HepG2 (cell line): Measurements from ENCODE around the gene SNED1. TPM values are rescaled to one million over a fixed set of nuclear protein-coding genes. Genes with fewer than 3 reads are reported as not detected.

ENCODE experiments used
- LCORL ChIP-seq, 2 experiments: fragments of 450-650 bp in 1 of 2; sonication (generic) in 1 of 2; formaldehyde crosslinking in 1 of 2; IDR thresholded peaks; 2 replicates each; pipeline versions ENCODE4 v1.5.0 to v1.6.1; 2017 to 2020; ENCODE audit warnings: antibody characterized with exemption in 1 of 2, missing genetic modification reagents in 1 of 2
- SETDB1 ChIP-seq: sonication (generic); formaldehyde crosslinking; IDR thresholded peaks from 2 replicates; pipeline ENCODE4 v1.5.1; 2020; ENCODE audit warnings: missing genetic modification reagents, mild to moderate bottlenecking, borderline replicate concordance
- SMAD1 ChIP-seq: sonication (generic); formaldehyde crosslinking; IDR thresholded peaks from 2 replicates; pipeline ENCODE4 v1.4.0; 2020; ENCODE audit warnings: missing genetic modification reagents, low read depth, mild to moderate bottlenecking, borderline replicate concordance
- SMAD3 ChIP-seq: sonication (generic); formaldehyde crosslinking; IDR thresholded peaks from 2 replicates; pipeline ENCODE4 v1.4.0; 2020; ENCODE audit warnings: missing genetic modification reagents
- TEAD2 ChIP-seq: sonication (generic); formaldehyde crosslinking; IDR thresholded peaks from 2 replicates; pipeline ENCODE4 v1.9.0; 2021; ENCODE audit warnings: missing genetic modification reagents
- TP53 ChIP-seq: sonication (generic); formaldehyde crosslinking; conservative IDR thresholded peaks from 2 replicates; pipeline ENCODE4 v1.4.0; 2020; ENCODE audit warnings: missing genetic modification reagents
- WIZ ChIP-seq: sonication (generic); formaldehyde crosslinking; IDR thresholded peaks from 2 replicates; pipeline ENCODE4 v1.5.1; 2020; ENCODE audit warnings: mild to moderate bottlenecking, missing genetic modification reagents
- ZNF33A ChIP-seq: sonication (generic); formaldehyde crosslinking; IDR thresholded peaks from 2 replicates; pipeline ENCODE4 v1.5.1; 2020; ENCODE audit warnings: missing genetic modification reagents, mild to moderate bottlenecking, moderate library complexity, borderline replicate concordance
- ZNF431 ChIP-seq: sonication (generic); formaldehyde crosslinking; IDR thresholded peaks from 2 replicates; pipeline ENCODE4 v1.9.0; 2022; ENCODE audit warnings: missing genetic modification reagents, low read depth, mild to moderate bottlenecking, borderline replicate concordance
- polyA plus RNA-seq, 8 experiments: library from polyadenylated mRNA; depleted of rRNA in 3 of 8; stranded (reverse) in 7 of 8; unstranded in 1 of 8; fragments of >200 nt; fragmentation: Illumina TruSeq in 4 of 8; extraction: Trizol in 4 of 8; gene quantifications; 2 replicates each; pipeline versions ENCODE4 v1.2.1 to v1.2.3, GENCODE V29; 2011 to 2016; ENCODE audit warnings: low read depth in 4 of 8, missing spikeins in 1 of 8, mixed read lengths in 1 of 8; ENCODE audit not compliant: insufficient read depth in 1 of 8
- total RNA-seq, 5 experiments: library from RNA; depleted of rRNA; stranded (reverse); fragments of >200 nt; fragmentation: Illumina TruSeq; extraction: Trizol; gene quantifications; 2 replicates each; pipeline ENCODE4 v1.2.3, GENCODE V29; 2016; ENCODE audit warnings: low read depth in 1 of 5
- TF ChIP-seq, protein P1 (sequence below): sonication (generic); formaldehyde crosslinking; IDR thresholded peaks from 2 replicates; pipeline ENCODE4 v1.5.1; 2020; ENCODE audit warnings: mild to moderate bottlenecking, moderate library complexity, missing genetic modification reagents
- TF ChIP-seq, protein P2 (sequence below): sonication (generic); formaldehyde crosslinking; IDR thresholded peaks from 2 replicates; pipeline ENCODE4 v1.5.0; 2020; ENCODE audit warnings: missing genetic modification reagents
- TF ChIP-seq, protein P3 (sequence below): sonication (generic); formaldehyde crosslinking; conservative IDR thresholded peaks from 2 replicates; pipeline ENCODE4 v1.8.0; 2022; ENCODE audit warnings: missing genetic modification reagents

SNED1 gene
- total and polyA plus RNA-seq, 2 of the 13 experiments (the other 11 are each of a cell fraction or from before 2014, with no cell fraction given): 0.15 to 0.65 TPM

DNA sequence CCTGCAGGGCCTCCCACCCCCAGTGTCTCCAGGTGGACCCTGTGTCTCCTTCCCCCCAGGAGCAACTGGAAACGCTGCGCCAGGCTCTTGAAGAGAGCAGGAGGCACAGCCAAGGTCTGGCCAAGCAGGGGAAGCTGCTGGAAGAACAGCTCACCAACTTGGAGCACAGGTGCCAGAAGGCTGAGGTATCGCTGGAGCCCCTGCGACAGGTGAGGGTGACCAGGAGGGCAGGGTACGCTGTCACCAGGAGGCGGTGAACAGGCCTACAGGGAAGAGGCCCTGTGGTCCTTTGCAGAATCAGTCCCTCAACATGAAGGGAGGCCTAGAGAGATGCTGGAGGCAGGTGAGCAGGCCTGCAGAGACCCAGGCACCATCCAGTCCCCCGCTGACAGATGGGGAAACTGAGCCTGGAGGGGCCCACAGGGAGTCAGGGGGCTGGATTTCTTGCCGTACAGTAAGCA lies 15.6 kb upstream of the SNED1 start (continued):
- TF ChIP-seq, protein P1, sequence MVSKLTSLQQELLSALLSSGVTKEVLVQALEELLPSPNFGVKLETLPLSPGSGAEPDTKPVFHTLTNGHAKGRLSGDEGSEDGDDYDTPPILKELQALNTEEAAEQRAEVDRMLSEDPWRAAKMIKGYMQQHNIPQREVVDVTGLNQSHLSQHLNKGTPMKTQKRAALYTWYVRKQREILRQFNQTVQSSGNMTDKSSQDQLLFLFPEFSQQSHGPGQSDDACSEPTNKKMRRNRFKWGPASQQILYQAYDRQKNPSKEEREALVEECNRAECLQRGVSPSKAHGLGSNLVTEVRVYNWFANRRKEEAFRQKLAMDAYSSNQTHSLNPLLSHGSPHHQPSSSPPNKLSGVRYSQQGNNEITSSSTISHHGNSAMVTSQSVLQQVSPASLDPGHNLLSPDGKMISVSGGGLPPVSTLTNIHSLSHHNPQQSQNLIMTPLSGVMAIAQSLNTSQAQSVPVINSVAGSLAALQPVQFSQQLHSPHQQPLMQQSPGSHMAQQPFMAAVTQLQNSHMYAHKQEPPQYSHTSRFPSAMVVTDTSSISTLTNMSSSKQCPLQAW (CRISPR knock-in tag): no peak
- TF ChIP-seq ZNF33A (CRISPR knock-in tag): no peak
- no peak for TF ChIP-seq SETDB1 (CRISPR knock-in tag)
- no peak for TF ChIP-seq LCORL (IDR thresholded peaks at IDR 0.05)
- TF ChIP-seq LCORL (CRISPR knock-in tag; IDR thresholded peaks at IDR 0.05): no peak
- TF ChIP-seq, protein P2, sequence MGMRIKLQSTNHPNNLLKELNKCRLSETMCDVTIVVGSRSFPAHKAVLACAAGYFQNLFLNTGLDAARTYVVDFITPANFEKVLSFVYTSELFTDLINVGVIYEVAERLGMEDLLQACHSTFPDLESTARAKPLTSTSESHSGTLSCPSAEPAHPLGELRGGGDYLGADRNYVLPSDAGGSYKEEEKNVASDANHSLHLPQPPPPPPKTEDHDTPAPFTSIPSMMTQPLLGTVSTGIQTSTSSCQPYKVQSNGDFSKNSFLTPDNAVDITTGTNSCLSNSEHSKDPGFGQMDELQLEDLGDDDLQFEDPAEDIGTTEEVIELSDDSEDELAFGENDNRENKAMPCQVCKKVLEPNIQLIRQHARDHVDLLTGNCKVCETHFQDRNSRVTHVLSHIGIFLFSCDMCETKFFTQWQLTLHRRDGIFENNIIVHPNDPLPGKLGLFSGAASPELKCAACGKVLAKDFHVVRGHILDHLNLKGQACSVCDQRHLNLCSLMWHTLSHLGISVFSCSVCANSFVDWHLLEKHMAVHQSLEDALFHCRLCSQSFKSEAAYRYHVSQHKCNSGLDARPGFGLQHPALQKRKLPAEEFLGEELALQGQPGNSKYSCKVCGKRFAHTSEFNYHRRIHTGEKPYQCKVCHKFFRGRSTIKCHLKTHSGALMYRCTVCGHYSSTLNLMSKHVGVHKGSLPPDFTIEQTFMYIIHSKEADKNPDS (CRISPR knock-in tag): no peak
- no peak for TF ChIP-seq TEAD2 (CRISPR knock-in tag)
- TF ChIP-seq, protein P3, sequence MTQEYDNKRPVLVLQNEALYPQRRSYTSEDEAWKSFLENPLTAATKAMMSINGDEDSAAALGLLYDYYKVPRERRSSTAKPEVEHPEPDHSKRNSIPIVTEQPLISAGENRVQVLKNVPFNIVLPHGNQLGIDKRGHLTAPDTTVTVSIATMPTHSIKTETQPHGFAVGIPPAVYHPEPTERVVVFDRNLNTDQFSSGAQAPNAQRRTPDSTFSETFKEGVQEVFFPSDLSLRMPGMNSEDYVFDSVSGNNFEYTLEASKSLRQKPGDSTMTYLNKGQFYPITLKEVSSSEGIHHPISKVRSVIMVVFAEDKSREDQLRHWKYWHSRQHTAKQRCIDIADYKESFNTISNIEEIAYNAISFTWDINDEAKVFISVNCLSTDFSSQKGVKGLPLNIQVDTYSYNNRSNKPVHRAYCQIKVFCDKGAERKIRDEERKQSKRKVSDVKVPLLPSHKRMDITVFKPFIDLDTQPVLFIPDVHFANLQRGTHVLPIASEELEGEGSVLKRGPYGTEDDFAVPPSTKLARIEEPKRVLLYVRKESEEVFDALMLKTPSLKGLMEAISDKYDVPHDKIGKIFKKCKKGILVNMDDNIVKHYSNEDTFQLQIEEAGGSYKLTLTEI: no peak
- TF ChIP-seq TP53: no peak
- no peak for TF ChIP-seq ZNF431 (CRISPR knock-in tag)
- TF ChIP-seq SMAD3: no peak
- no peak for TF ChIP-seq SMAD1
- no peak for TF ChIP-seq WIZ (CRISPR knock-in tag)
